K562 (cell line): Measurements from ENCODE around the gene SNX18. TPM values are rescaled to one million over a fixed set of nuclear protein-coding genes. Genes with fewer than 3 reads are reported as not detected.

Experiments used
- CEBPZ ChIP-seq: fragments of 150-350 bp; IDR thresholded peaks from 2 replicates; pipeline ENCODE4 v1.6.1; 2014; ENCODE audit warnings: low read depth, mild to moderate bottlenecking, low read length, borderline replicate concordance
- CTCF ChIP-seq, 3 experiments: IDR thresholded peaks in 2 of 3; conservative IDR thresholded peaks in 1 of 3; 2 replicates each; pipeline ENCODE4 v1.5.1; 2011 to 2012; ENCODE audit warnings: low read length in 3 of 3, mild to moderate bottlenecking in 3 of 3, control low read depth in 2 of 3, improper control_type of control experiment in 1 of 3, inconsistent platforms in 1 of 3, low read depth in 1 of 3, mixed read lengths in 1 of 3, moderate library complexity in 1 of 3; ENCODE audit not compliant: insufficient read depth in 2 of 3
- CTCFL ChIP-seq: IDR thresholded peaks from 2 replicates; pipeline ENCODE4 v1.6.1; 2011; ENCODE audit warnings: borderline replicate concordance, low read depth, mild to moderate bottlenecking, moderate library complexity, low read length; ENCODE audit not compliant: insufficient read depth, poor library complexity, severe bottlenecking
- DMBX1 ChIP-seq: fragments of 250-450 bp; sonication (Bioruptor Pico); IDR thresholded peaks from 2 replicates; pipeline ENCODE4 v1.8.0; 2022; ENCODE audit warnings: inconsistent platforms, mild to moderate bottlenecking, moderate library complexity, borderline replicate concordance
- NUFIP1 ChIP-seq: fragments of 450-650 bp; IDR thresholded peaks from 2 replicates; pipeline ENCODE4 v1.6.1; 2018; ENCODE audit not compliant: partially characterized antibody
- SMARCA4 ChIP-seq: fragments of 450-650 bp; IDR thresholded peaks from 2 replicates; pipeline ENCODE4 v1.6.1; 2016
- polyA plus RNA-seq, 8 experiments: library from polyadenylated mRNA; depleted of rRNA in 4 of 8; stranded (reverse) in 5 of 8; unstranded in 3 of 8; fragments of >200 nt; fragmentation: Nextera tagmentation in 2 of 8; fragmentation: Illumina TruSeq in 1 of 8; extraction: Ambion mirVana in 2 of 8; extraction: Trizol in 1 of 8; gene quantifications; 2 replicates each; pipeline versions ENCODE4 v1.2.1 to v1.2.3, GENCODE V29; 2011 to 2014; ENCODE audit warnings: inconsistent platforms in 1 of 8, missing spikeins in 1 of 8
- total RNA-seq, 7 experiments: library from RNA; depleted of rRNA in 6 of 7; stranded (reverse); fragments of >200 nt in 6 of 7; fragmentation: Illumina TruSeq in 2 of 7; extraction: Trizol in 2 of 7; gene quantifications; 2 replicates each; pipeline versions ENCODE4 v1.2.1 to v1.2.3, GENCODE V29; 2011 to 2021; ENCODE audit warnings: low replicate concordance in 1 of 7

SNX18 gene
- total and polyA plus RNA-seq, 9 of the 15 experiments (the other 6 are each of a cell fraction or from before 2014, with no cell fraction given): 2.3 to 8.8 (median 6.0) TPM

- TF ChIP-seq CTCFL: no peak
- no peak for TF ChIP-seq SMARCA4
- TF ChIP-seq CTCF (IDR thresholded peaks at IDR 0.05 in 2 of 3, conservative IDR thresholded peaks at IDR 0.05 in 1 of 3; ENCODE audit: insufficient read depth in 2 of 3, low read depth in 1 of 3, low read length in 3 of 3): no peak
- no peak for TF ChIP-seq DMBX1 (CRISPR knock-in tag)
- TF ChIP-seq CEBPZ: no peak
- no peak for TF ChIP-seq NUFIP1
These were observed 20.2 kb downstream of the SNX18 start (continued) for GRCh38 chr5:54537725-54538124.
